Glomerular visceral epithelial cell (primary cell): Measurements from ENCODE around the gene GAGE1.
"Not testable (repeated sequence)": the region's sequence is repeated elsewhere in the genome, so short reads cannot be mapped to it uniquely, and the experiment has no call there.

Experiments used
- DNase-seq: peaks from one replicate; pipeline ENCODE4 v3.0.0-alpha.2; 2016; ENCODE audit errors: extremely low spot score

Gene GAGE1

GRCh38 chrX:49598720-49599119, at the start of gene GAGE1:
Gene GAGE1 (plus strand): TSS chrX:49599020. CDS start chrX:49600175, 1,155 bp downstream.
- not testable (repeated sequence) for DNase-seq

- not testable (repeated sequence) for DNase-seq
These were observed 47.8 kb upstream of the GAGE1 start, which contains the start of gene GAGE12E for GRCh38 chrX:49550989-49551388. Gene GAGE12E (plus strand): TSS chrX:49551289. CDS start chrX:49552444, 1,155 bp downstream.

- not testable (repeated sequence) for DNase-seq
These were observed 38.3 kb upstream of the GAGE1 start, which contains the start of gene GAGE12F for GRCh38 chrX:49560542-49560941. Gene GAGE12F (plus strand): TSS chrX:49560842. CDS start chrX:49561997, 1,155 bp downstream.

GRCh38 chrX:49568728-49569127, 30.1 kb upstream of the GAGE1 start:
- DNase-seq = not testable (repeated sequence)

GRCh38 chrX:49569152-49569551, 29.7 kb upstream of the GAGE1 start:
- DNase-seq = not testable (repeated sequence)

GRCh38 chrX:49570100-49570499, 28.7 kb upstream of the GAGE1 start, which contains the start of gene GAGE12G:
Gene GAGE12G (plus strand): TSS chrX:49570400. CDS start chrX:49571555, 1,155 bp downstream.
- DNase-seq = not testable (repeated sequence)

- not testable (repeated sequence) for DNase-seq
These were observed 19.2 kb upstream of the GAGE1 start, which contains the start of gene GAGE12H for GRCh38 chrX:49579649-49580048. Gene GAGE12H (plus strand): TSS chrX:49579949. CDS start chrX:49581104, 1,155 bp downstream.

- not testable (repeated sequence) for DNase-seq
These were observed 9.6 kb upstream of the GAGE1 start, which contains the start of gene GAGE2A for GRCh38 chrX:49589196-49589595. Gene GAGE2A (plus strand): TSS chrX:49589496. CDS start chrX:49590651, 1,155 bp downstream.

GRCh38 chrX:49589769-49590478, 8.9 kb upstream of the GAGE1 start:
- not testable (repeated sequence) for DNase-seq

GRCh38 chrX:49590488-49590887, 8.3 kb upstream of the GAGE1 start:
- not testable (repeated sequence) for DNase-seq

- no peak for DNase-seq
These were observed 12.0 kb downstream of the GAGE1 start for GRCh38 chrX:49610718-49611310.

GRCh38 chrX:49618574-49618973, 19.8 kb downstream of the GAGE1 start:
- no peak for DNase-seq

GRCh38 chrX:49627086-49627777, 28.4 kb downstream of the GAGE1 start:
- no peak for DNase-seq

- DNase-seq = no peak
These were observed 46.3 kb downstream of the GAGE1 start for GRCh38 chrX:49644991-49645637.

- no peak for DNase-seq
These were observed 57.7 kb downstream of the GAGE1 start for GRCh38 chrX:49656533-49656932.
